H1 (cell line): ENCODE measurements around the gene WFDC8. TPM values are rescaled to one million over a fixed set of nuclear protein-coding genes. Genes with fewer than 3 reads are reported as not detected.

Source experiments
- NRF1 ChIP-seq: IDR thresholded peaks from 2 replicates; pipeline ENCODE4 v1.6.1; 2011; ENCODE audit warnings: mild to moderate bottlenecking, low read depth, low read length, improper control_type of control experiment
- SIX5 ChIP-seq: IDR thresholded peaks from 2 replicates; pipeline ENCODE4 v1.6.1; 2011; ENCODE audit warnings: mild to moderate bottlenecking, low read depth, low read length
- SUZ12 ChIP-seq: fragments of 200-600 bp; sonication (generic); IDR thresholded peaks from 2 replicates; pipeline ENCODE4 v1.6.1; 2012; ENCODE audit warnings: mild to moderate bottlenecking, inconsistent platforms, low read length, moderate library complexity, mixed read lengths
- TCF12 ChIP-seq: IDR thresholded peaks from 2 replicates; pipeline ENCODE4 v1.6.1; 2011; ENCODE audit warnings: low read depth, mild to moderate bottlenecking, low read length
- polyA plus RNA-seq, 7 experiments: library from polyadenylated mRNA; depleted of rRNA in 3 of 7; stranded (reverse) in 5 of 7; unstranded in 2 of 7; fragments of >200 nt in 5 of 7; fragments of 200-250 nt in 2 of 7; gene quantifications; 1 replicate in 5 of 7; 2 replicates in 1 of 7; 4 replicates in 1 of 7; pipeline versions ENCODE4 v1.2.1 to v1.2.3, GENCODE V29; 2011 to 2013; ENCODE audit warnings: missing spikeins in 2 of 7, mixed read lengths in 2 of 7
- total RNA-seq: library from RNA; stranded (reverse); fragmentation: NEBNext Ultra II Directional; extraction: Animal tissue kit (Norgen Biotek cat#: 25700); gene quantifications from 2 replicates; pipeline ENCODE4 v1.2.1, GENCODE V29; 2021
- TF ChIP-seq, protein P1 (sequence below): fragments of 300-600 bp; sonication (generic); IDR thresholded peaks from 2 replicates; pipeline ENCODE4 v1.7.1; 2012; ENCODE audit warnings: low read length, moderate library complexity, mild to moderate bottlenecking, inconsistent platforms; ENCODE audit not compliant: insufficient replicate concordance
- TF ChIP-seq, protein P2 (sequence below), 3 experiments: IDR thresholded peaks; 1 replicate in 2 of 3; 2 replicates in 1 of 3; pipeline versions ENCODE4 v1.5.1 to v1.6.1; 2011; ENCODE audit warnings: low read length in 3 of 3, mild to moderate bottlenecking in 3 of 3, inconsistent platforms in 2 of 3, low read depth in 1 of 3, moderate library complexity in 1 of 3; ENCODE audit not compliant: insufficient read depth in 1 of 3; ENCODE audit errors: control extremely low read depth in 1 of 3
- TF ChIP-seq, protein P3 (sequence below): IDR thresholded peaks from 2 replicates; pipeline ENCODE4 v1.6.1; 2012; ENCODE audit warnings: low read length, inconsistent platforms

Gene WFDC8
- total and polyA plus RNA-seq, 2 of the 8 experiments (the other 6 are each of a cell fraction or from before 2014, with no cell fraction given) = not detected

DNA sequence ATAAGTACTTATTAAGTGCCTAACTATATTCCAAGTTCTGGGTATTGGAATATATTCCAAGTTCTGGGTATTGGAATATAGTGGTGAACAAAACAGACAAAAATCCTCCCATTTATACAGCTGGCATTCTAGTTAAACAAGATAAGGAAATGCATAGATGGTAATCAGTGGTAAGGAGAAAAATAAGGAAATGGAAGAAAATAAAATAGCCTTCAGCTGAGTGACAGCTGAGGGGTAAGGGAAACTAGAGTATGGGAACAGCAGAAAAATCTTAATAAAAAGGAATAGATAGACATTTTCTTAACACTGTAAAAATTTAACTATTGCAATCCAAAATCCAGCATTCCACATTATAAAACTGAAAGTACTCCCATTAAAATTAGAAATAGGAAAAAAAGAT, 33.2 kb upstream of the WFDC8 start (continued):
- TF ChIP-seq, protein P1, sequence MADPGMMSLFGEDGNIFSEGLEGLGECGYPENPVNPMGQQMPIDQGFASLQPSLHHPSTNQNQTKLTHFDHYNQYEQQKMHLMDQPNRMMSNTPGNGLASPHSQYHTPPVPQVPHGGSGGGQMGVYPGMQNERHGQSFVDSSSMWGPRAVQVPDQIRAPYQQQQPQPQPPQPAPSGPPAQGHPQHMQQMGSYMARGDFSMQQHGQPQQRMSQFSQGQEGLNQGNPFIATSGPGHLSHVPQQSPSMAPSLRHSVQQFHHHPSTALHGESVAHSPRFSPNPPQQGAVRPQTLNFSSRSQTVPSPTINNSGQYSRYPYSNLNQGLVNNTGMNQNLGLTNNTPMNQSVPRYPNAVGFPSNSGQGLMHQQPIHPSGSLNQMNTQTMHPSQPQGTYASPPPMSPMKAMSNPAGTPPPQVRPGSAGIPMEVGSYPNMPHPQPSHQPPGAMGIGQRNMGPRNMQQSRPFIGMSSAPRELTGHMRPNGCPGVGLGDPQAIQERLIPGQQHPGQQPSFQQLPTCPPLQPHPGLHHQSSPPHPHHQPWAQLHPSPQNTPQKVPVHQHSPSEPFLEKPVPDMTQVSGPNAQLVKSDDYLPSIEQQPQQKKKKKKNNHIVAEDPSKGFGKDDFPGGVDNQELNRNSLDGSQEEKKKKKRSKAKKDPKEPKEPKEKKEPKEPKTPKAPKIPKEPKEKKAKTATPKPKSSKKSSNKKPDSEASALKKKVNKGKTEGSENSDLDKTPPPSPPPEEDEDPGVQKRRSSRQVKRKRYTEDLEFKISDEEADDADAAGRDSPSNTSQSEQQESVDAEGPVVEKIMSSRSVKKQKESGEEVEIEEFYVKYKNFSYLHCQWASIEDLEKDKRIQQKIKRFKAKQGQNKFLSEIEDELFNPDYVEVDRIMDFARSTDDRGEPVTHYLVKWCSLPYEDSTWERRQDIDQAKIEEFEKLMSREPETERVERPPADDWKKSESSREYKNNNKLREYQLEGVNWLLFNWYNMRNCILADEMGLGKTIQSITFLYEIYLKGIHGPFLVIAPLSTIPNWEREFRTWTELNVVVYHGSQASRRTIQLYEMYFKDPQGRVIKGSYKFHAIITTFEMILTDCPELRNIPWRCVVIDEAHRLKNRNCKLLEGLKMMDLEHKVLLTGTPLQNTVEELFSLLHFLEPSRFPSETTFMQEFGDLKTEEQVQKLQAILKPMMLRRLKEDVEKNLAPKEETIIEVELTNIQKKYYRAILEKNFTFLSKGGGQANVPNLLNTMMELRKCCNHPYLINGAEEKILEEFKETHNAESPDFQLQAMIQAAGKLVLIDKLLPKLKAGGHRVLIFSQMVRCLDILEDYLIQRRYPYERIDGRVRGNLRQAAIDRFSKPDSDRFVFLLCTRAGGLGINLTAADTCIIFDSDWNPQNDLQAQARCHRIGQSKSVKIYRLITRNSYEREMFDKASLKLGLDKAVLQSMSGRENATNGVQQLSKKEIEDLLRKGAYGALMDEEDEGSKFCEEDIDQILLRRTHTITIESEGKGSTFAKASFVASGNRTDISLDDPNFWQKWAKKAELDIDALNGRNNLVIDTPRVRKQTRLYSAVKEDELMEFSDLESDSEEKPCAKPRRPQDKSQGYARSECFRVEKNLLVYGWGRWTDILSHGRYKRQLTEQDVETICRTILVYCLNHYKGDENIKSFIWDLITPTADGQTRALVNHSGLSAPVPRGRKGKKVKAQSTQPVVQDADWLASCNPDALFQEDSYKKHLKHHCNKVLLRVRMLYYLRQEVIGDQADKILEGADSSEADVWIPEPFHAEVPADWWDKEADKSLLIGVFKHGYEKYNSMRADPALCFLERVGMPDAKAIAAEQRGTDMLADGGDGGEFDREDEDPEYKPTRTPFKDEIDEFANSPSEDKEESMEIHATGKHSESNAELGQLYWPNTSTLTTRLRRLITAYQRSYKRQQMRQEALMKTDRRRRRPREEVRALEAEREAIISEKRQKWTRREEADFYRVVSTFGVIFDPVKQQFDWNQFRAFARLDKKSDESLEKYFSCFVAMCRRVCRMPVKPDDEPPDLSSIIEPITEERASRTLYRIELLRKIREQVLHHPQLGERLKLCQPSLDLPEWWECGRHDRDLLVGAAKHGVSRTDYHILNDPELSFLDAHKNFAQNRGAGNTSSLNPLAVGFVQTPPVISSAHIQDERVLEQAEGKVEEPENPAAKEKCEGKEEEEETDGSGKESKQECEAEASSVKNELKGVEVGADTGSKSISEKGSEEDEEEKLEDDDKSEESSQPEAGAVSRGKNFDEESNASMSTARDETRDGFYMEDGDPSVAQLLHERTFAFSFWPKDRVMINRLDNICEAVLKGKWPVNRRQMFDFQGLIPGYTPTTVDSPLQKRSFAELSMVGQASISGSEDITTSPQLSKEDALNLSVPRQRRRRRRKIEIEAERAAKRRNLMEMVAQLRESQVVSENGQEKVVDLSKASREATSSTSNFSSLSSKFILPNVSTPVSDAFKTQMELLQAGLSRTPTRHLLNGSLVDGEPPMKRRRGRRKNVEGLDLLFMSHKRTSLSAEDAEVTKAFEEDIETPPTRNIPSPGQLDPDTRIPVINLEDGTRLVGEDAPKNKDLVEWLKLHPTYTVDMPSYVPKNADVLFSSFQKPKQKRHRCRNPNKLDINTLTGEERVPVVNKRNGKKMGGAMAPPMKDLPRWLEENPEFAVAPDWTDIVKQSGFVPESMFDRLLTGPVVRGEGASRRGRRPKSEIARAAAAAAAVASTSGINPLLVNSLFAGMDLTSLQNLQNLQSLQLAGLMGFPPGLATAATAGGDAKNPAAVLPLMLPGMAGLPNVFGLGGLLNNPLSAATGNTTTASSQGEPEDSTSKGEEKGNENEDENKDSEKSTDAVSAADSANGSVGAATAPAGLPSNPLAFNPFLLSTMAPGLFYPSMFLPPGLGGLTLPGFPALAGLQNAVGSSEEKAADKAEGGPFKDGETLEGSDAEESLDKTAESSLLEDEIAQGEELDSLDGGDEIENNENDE = no peak
- TF ChIP-seq NRF1 (no peak), TCF12 (no peak), SIX5 (no peak), SUZ12 (no peak)
- TF ChIP-seq, protein P2, sequence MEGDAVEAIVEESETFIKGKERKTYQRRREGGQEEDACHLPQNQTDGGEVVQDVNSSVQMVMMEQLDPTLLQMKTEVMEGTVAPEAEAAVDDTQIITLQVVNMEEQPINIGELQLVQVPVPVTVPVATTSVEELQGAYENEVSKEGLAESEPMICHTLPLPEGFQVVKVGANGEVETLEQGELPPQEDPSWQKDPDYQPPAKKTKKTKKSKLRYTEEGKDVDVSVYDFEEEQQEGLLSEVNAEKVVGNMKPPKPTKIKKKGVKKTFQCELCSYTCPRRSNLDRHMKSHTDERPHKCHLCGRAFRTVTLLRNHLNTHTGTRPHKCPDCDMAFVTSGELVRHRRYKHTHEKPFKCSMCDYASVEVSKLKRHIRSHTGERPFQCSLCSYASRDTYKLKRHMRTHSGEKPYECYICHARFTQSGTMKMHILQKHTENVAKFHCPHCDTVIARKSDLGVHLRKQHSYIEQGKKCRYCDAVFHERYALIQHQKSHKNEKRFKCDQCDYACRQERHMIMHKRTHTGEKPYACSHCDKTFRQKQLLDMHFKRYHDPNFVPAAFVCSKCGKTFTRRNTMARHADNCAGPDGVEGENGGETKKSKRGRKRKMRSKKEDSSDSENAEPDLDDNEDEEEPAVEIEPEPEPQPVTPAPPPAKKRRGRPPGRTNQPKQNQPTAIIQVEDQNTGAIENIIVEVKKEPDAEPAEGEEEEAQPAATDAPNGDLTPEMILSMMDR (IDR thresholded peaks at IDR 0.05; ENCODE audit: control extremely low read depth in 1 of 3, insufficient read depth in 1 of 3, low read depth in 1 of 3, low read length in 3 of 3) = no peak
- TF ChIP-seq, protein P3, sequence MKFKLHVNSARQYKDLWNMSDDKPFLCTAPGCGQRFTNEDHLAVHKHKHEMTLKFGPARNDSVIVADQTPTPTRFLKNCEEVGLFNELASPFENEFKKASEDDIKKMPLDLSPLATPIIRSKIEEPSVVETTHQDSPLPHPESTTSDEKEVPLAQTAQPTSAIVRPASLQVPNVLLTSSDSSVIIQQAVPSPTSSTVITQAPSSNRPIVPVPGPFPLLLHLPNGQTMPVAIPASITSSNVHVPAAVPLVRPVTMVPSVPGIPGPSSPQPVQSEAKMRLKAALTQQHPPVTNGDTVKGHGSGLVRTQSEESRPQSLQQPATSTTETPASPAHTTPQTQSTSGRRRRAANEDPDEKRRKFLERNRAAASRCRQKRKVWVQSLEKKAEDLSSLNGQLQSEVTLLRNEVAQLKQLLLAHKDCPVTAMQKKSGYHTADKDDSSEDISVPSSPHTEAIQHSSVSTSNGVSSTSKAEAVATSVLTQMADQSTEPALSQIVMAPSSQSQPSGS = no peak
